Large intestine (tissue), 3 donors: ENCODE results near the gene IL17C. TPM values are rescaled to one million over a fixed set of nuclear protein-coding genes. Genes with fewer than 3 reads are reported as not detected.

Experiments
- DNase-seq, 2 donors: peaks; one replicate each; pipeline versions ENCODE4 v3.0.0 to v3.0.0-alpha.2; 2013
- H3K27ac ChIP-seq: one replicate; pipeline ENCODE4 v1.5.1; 2013; ENCODE audit warnings: low read length
- H3K27me3 ChIP-seq: 2 replicates; pipeline ENCODE4 v1.6.1; 2013; ENCODE audit warnings: low read length; ENCODE audit not compliant: control insufficient read depth, insufficient read depth
- H3K36me3 ChIP-seq: 2 replicates; pipeline ENCODE4 v1.6.1; 2013; ENCODE audit warnings: low read length; ENCODE audit not compliant: control insufficient read depth, insufficient read depth
- H3K4me1 ChIP-seq: one replicate; pipeline ENCODE4 v1.6.1; 2013; ENCODE audit warnings: low read length; ENCODE audit not compliant: control insufficient read depth, insufficient read depth
- H3K4me3 ChIP-seq: one replicate; pipeline ENCODE4 v1.5.1; 2013; ENCODE audit warnings: low read length
- H3K9me3 ChIP-seq: one replicate; pipeline ENCODE4 v1.6.1; 2013; ENCODE audit warnings: mild to moderate bottlenecking, low read depth, low read length, moderate library complexity; ENCODE audit not compliant: control insufficient read depth
- WGBS: methylation state at CpG from one replicate; pipeline ENCODE4 v1.1.5; 2013; ENCODE audit warnings: low lambda C conversion rate; ENCODE audit not compliant: insufficient coverage; 5-methylcytosine and 5-hydroxymethylcytosine counted together
- polyA plus RNA-seq: library from polyadenylated mRNA; unstranded; fragments of 120-200 nt; gene quantifications from one replicate; pipeline ENCODE4 v1.2.1, GENCODE V29; 2013

IL17C gene
- polyA plus RNA-seq, 1 donor: not detected

GRCh38 chr16:88618182-88618955 is 20.0 kb upstream of the IL17C start:
- H3K27ac ChIP-seq: no peak overlapping the region

GRCh38 chr16:88618956-88619667 is 19.3 kb upstream of the IL17C start:
- no peaks in the 10 kb centered on the region for H3K27me3 ChIP-seq

More at GRCh38 chr16:88618182-88618955, 20.0 kb upstream of the IL17C start:
- H3K9me3 ChIP-seq: no peaks in the 10 kb centered on the region
- no peak overlapping the region for H3K4me3 ChIP-seq
- WGBS: no CpG with 5 or more reads among the region's 20 CpGs
- no peaks in the 10 kb centered on the region for H3K27me3 ChIP-seq
- DNase-seq: no peak
- H3K36me3 ChIP-seq: peaks cover 38% of the 10 kb centered on the region
- peaks cover 35% of the 10 kb centered on the region for H3K4me1 ChIP-seq

DNA sequence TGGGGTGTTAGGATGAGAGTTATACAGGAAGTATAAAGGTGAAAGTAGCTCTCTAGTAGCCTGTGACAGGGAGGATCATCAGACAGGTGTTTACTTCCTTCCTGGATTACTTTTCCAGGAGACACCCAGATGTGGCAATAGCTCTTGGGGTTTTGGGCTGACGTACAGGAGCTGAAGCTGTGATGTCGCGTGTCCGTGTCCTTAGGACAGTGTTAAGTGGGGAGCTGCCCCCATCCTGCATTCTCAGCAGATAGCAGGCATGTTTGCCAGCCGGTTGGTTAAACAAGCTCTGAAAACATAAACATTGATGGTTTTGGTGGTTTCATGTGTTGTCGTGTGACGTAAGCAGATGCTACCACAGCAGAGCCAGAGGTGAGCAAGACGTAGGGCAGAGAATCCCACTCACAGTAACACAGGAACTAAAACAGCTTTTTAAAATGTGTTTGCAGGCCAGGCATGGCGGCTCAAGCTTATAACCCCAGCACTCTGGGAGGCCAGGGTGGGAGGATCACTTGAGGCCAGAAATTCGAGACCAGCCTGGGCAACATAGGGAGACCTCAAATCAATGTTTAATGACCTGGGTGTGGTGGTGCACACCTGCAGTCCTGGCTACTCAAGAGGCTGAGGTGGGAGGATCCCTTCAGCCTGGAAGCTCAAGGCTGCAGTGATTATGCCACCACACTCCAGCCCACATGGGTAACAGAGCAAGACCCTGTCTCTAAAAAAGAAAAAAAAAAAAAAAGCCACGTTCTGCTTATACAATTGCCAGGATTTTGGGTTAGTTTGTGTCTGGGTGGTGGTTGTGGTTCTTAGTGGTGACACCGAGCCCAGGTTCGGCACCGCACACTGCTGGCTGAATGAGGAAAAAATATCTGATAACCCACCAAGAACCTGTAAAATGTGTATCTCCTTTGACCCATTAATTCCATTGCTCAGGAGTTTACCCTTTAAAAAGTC is 18.2 kb upstream of the IL17C start:
- peaks cover 35% of the 10 kb centered on the region for H3K4me1 ChIP-seq
- no peak for DNase-seq
- no CpG with 5 or more reads among the region's 14 CpGs for WGBS
- H3K27ac ChIP-seq: no peak overlapping the region
- no peak overlapping the region for H3K4me3 ChIP-seq
- no peaks in the 10 kb centered on the region for H3K27me3 ChIP-seq
- no peaks in the 10 kb centered on the region for H3K9me3 ChIP-seq
- H3K36me3 ChIP-seq: peaks cover 47% of the 10 kb centered on the region

More at GRCh38 chr16:88618956-88619667, 19.3 kb upstream of the IL17C start:
- Histone ChIP-seq H3K4me1 (peaks cover 35% of the 10 kb centered on the region), H3K9me3 (no peaks in the 10 kb centered on the region), H3K36me3 (peaks cover 40% of the 10 kb centered on the region), H3K4me3 (no peak overlapping the region), H3K27ac (no peak overlapping the region)
- WGBS: no CpG with 5 or more reads among the region's 19 CpGs
- no peak for DNase-seq

- Histone ChIP-seq H3K4me3 (no peak overlapping the region), H3K27me3 (no peaks in the 10 kb centered on the region), H3K27ac (no peak overlapping the region), H3K4me1 (peaks cover 16% of the 10 kb centered on the region), H3K36me3 (peaks cover 57% of the 10 kb centered on the region), H3K9me3 (no peaks in the 10 kb centered on the region)
- no peak for DNase-seq
- no CpG with 5 or more reads among the region's 19 CpGs for WGBS
Observed at GRCh38 chr16:88622125-88622524, 16.2 kb upstream of the IL17C start.

GRCh38 chr16:88622866-88623265 is 15.5 kb upstream of the IL17C start:
- no peak overlapping the region for H3K4me3 ChIP-seq
- H3K27ac ChIP-seq: no peak overlapping the region
- DNase-seq: no peak
- peaks cover 60% of the 10 kb centered on the region for H3K36me3 ChIP-seq
- WGBS: no CpG with 5 or more reads among the region's 29 CpGs
- no peaks in the 10 kb centered on the region for H3K9me3 ChIP-seq
- no peaks in the 10 kb centered on the region for H3K27me3 ChIP-seq
- H3K4me1 ChIP-seq: peaks cover 10% of the 10 kb centered on the region

DNA sequence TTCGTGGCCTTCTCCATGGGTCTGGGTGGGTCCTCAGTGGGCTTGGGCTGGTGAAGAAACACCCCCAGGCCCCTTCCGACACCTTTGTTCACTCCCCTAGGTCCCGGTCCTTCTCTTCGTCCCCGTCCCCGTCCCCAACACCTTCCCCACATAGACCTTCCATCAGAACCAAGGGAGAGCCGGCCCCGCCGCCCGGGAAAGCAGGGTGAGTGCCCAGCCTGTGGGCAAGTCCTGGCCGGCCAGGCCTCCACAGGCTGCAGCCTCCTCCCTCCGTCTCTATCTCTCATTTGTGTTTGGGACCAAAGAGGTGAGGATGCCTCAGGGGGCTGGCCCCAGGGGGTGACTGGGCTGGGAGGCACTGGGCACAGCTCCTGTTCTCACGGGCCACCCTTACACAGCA is 14.5 kb upstream of the IL17C start:
- Histone ChIP-seq H3K4me3 (no peak overlapping the region), H3K4me1 (peaks cover 2% of the 10 kb centered on the region), H3K27me3 (no peaks in the 10 kb centered on the region), H3K27ac (no peak overlapping the region), H3K36me3 (peaks cover 66% of the 10 kb centered on the region), H3K9me3 (no peaks in the 10 kb centered on the region)
- DNase-seq: no peak
- no CpG with 5 or more reads among the region's 13 CpGs for WGBS

DNA sequence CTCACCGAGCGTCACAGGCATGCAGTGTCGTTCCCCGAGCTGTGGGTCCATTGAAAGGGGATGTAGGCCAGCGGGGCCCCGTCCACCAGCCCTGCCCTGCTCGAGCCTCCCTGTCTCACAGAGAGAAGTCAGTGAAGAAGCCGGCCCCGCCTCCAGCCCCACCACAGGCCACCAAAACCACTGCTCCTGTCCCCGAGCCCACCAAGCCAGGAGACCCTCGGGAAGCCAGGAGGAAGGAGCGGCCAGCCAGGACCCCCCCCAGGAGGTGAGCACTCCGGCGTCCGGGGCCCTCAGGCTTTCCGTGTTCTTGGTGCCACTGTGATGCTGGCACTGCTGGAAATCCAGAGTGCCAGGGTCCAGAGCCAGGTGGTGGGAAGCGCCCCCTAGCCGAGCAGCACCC is 13.9 kb upstream of the IL17C start:
- Histone ChIP-seq H3K27ac (no peak overlapping the region), H3K9me3 (no peaks in the 10 kb centered on the region), H3K4me3 (no peak overlapping the region), H3K36me3 (peaks cover 62% of the 10 kb centered on the region), H3K4me1 (no peaks in the 10 kb centered on the region), H3K27me3 (no peaks in the 10 kb centered on the region)
- no CpG with 5 or more reads among the region's 18 CpGs for WGBS
- DNase-seq: no peak

DNA sequence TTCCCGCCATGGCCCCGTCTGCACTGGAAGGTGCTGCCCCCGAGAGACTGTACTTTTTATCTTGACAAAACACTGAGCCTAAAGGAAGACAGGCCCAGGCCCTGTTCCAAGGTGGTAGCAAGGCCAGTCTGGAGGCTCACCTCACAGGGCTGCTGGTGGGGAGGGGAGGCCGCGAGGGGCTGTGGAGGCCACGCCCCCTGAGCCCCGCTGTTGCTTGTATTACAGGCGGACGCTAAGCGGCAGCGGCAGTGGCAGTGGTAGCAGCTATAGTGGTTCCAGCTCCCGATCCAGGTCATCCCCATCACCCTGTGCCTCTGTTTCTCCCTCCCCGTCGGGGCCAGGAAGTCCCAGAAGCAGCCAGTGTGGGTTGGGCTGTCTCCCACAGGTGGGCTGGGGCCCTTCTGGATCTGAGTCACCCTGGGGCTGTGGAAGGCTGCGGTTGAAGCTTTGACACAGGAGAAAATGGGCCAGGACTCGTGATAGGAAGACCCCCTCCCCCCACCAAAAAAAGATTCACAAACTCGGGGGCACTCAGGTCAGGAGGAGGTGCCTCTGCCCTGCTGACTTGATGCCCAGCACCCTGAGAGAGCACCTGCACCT is 13.3 kb upstream of the IL17C start:
- no peak for DNase-seq
- no peaks in the 10 kb centered on the region for H3K4me1 ChIP-seq
- no CpG with 5 or more reads among the region's 17 CpGs for WGBS
- no peaks in the 10 kb centered on the region for H3K27me3 ChIP-seq
- no peaks in the 10 kb centered on the region for H3K9me3 ChIP-seq
- no peak overlapping the region for H3K4me3 ChIP-seq
- peaks cover 68% of the 10 kb centered on the region for H3K36me3 ChIP-seq
- H3K27ac ChIP-seq: no peak overlapping the region

DNA sequence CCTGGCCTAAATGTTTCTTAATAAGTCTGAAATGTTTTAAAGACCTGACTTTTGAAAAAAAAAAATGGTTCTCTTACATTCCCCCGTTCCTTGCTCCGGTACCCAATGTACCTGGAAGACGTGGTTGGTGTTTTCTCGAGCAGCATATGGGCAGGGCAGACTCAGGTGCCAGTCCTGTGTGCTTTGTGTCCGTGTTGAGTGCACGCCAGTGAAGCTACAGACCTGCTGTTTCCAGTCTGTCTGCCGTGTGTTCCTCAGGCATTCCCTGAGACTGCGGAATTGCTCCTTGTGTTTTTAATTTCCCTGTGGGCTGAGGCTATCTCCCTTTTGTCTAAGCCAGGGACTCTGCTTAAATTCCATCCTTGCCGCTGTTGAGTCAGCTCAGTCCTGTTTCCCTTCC is 11.7 kb upstream of the IL17C start:
- WGBS: 100% methylated on average over 2 of the region's 9 CpGs
- H3K36me3 ChIP-seq: peaks cover 80% of the 10 kb centered on the region

More for the DNA sequence above, 11.7 kb upstream of the IL17C start:
- no peak overlapping the region for H3K27ac ChIP-seq
- no peak for DNase-seq
- no peaks in the 10 kb centered on the region for H3K27me3 ChIP-seq
- no peak overlapping the region for H3K4me3 ChIP-seq
- H3K4me1 ChIP-seq: no peaks in the 10 kb centered on the region
- no peaks in the 10 kb centered on the region for H3K9me3 ChIP-seq
